Measurements from ENCODE around the gene XRCC1.
"Not testable (repeated sequence)": the region's sequence is repeated elsewhere in the genome, so short reads cannot be mapped to it uniquely, and the experiment has no call there.

The XRCC1 gene

GRCh38 chr19:43575156-43575950, at the start of gene XRCC1, which contains the start of gene PINLYP:
Gene XRCC1, minus strand, starts transcription at chr19:43575527. Its CDS starts 69 bp downstream, at chr19:43575458.
Gene PINLYP, plus strand, starts transcription at chr19:43575801. Its CDS starts 1,391 bp downstream, at chr19:43577192.
- DNase-seq (ENCODE audit: low read depth in 2 of 3, low spot score in 1 of 3): peak; percentile 94 to 96 (median 94)

GRCh38 chr19:43624933-43625332, 49.6 kb upstream of the XRCC1 start:
- DNase-seq (ENCODE audit: low read depth in 2 of 3, low spot score in 1 of 3): peak; percentile 78 to 84 (median 81)

DNA sequence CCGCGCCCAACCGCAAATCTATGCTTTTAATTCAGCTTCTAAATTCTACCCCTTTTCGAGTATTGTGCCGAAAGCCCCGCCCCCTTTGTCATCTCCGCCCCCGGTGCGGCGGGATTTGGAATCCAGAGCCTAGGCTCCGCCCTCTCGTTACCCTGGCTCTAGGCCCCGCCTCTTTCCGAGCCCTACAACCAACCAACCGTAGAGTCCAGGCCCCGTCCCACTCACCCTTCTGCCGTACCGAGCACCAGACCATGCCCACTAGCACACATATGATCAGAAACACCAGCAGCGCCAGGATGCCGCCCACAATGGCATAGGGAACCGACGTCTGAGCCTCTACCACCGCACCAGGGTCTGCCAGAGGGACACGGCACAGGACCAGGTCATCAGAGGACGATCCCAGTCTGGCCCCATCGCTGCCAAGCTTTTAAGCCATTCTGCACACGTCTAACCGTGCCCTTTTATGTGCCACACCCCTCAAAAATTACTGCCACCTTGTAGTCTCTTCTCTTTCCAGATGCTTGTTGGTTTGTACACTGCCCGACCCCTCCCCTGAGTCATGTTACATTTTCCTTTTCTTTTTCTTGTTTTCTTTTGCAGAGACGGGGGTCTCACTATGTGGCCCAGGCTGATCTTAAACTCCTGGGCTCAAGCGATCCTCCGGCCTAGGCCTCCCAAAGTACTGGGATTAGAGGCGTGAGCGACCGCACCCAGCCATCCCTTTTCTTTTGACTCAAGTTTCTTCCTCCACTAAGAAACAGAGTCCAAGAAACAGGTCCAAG, 48.8 kb upstream of the XRCC1 start:
- DNase-seq (ENCODE audit: low read depth in 2 of 3, low spot score in 1 of 3): no peak

DNA sequence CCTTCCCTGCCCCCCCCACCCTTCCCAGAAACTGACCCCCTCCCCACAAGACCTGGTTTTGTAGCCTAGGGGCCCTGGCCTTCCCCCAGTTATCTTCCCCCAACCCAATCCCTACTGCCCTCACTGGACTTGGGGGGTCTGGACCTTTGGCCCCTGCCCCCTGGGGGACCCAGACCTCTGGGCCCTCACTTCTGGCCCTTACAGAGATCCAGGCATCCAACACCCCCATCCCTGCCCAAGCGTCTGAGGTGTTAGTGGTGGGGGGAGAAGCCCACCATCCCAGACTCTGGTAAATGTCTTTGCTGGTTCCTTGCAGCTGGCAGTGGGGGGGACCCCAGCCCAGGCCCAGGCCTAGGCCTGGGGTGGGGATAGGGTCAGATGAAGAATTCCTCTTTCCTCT, 47.6 kb upstream of the XRCC1 start:
- DNase-seq (ENCODE audit: low read depth in 2 of 3, low spot score in 1 of 3): no peak

DNA sequence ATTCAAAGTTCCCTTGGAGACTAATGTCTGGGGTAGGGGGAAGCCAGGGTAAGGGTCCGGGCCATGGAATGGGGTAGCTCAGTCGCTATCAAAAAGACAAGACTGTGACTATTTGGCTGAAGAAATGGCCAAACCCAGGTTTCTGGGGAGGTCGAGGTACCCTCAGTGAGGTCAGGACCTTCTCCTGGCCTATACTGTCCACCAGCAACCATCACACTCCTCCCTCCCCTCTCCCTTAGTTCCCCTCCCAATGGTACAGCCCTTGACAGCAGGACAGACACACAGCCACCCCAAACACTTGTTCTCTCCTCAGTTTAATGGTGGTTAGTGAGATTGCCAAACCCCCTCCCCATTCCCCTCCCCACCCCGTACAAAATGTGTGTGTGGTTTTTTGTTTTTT, 46.7 kb upstream of the XRCC1 start:
- DNase-seq (ENCODE audit: low read depth in 2 of 3, low spot score in 1 of 3): no peak

- no peak for DNase-seq (ENCODE audit: low read depth in 2 of 3, low spot score in 1 of 3)
Measured at GRCh38 chr19:43620061-43621001, 45.0 kb upstream of the XRCC1 start.

DNA sequence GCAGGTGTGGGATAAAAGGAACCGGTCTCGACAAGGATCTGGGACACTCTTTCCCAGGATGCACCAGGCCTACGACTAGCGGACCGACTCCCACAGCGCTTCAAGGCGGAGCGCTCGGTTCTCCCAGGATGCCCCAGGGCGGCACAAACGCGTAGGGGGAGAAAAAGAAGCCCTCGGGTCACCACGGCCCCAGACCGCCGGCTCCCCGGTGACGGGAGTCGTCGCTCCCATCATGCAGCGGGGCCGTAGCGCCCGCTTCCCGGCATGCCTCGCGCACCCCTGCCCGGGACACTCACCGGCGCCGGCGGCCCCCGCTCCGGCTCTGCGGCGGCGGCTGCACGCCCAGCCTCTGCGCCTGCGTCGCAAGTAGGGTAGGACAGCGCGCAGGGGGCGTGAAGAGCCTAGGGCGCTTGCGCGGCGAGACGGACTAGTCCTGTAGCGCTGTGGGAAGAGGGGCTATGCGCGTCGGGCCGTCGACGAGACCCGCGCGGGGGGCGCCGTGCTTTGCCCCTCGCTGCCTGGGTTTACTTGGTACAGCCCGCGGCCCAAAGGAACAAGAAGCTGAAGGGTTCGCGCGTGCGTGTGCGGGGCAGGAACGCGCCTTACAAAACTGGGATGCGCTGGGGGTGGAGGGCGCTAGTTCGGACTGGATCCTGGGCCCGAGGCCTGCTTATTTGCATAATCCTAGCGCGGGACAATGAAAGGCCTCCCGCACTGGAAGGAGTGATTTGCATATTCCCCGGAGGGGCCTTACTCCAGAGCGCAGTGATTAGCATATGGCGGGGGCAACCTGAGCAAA, 44.1 kb upstream of the XRCC1 start, which contains the start of gene ZNF428:
Gene ZNF428, minus strand, starts transcription at position 368 of the 799 bp plus-strand sequence. CDS start 5,325 bp downstream, outside the sequence.
- peak; percentile 69 to 84 (median 81) for DNase-seq (ENCODE audit: low read depth in 2 of 3, low spot score in 1 of 3)

GRCh38 chr19:43618921-43619261, 43.6 kb upstream of the XRCC1 start:
- peak; percentile 39 to 52 (median 46) for DNase-seq (ENCODE audit: low read depth in 2 of 3, low spot score in 1 of 3)

- DNase-seq (ENCODE audit: low read depth in 2 of 3, low spot score in 1 of 3): no peak
Measured at GRCh38 chr19:43616954-43617353, 41.6 kb upstream of the XRCC1 start.

DNA sequence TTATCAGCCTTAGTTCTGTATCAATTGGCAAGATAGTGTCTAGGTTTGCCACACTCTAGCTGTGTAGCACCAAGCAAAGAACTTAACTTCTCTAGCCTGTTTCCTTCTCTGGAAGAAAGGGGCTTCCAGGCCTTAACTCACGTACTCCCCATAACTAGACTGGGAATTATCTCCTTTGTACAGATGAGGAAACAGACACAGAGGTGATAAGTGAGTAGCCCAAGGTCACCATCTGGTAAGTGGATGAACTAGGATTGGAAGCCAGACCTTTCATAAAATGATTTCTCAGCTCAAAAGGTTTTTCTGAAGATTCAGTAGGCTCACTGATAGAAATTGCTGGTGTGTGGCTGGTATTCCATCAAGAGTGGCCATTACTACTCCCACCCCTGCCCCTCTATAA, 41.0 kb upstream of the XRCC1 start:
- DNase-seq (ENCODE audit: low read depth in 2 of 3, low spot score in 1 of 3): no peak

DNA sequence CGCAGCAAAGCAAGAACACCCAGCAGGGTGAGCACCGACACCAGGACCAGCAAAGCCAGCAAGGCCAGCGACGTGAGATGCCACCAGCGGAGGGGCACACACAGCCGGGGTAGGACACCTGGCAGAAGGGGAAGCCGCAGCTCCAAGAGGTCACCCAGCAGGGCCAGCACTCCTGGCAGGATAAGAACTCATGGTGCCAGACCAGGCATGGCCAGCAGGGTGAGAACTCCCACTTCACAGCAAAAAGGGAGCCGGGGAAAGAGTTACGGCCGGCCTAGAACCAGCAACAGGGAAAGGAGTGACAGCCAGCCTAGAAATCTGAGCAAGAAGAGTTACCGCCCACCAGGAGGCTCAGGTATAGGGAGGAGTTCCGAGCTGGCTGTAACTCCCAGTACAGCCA, 37.0 kb upstream of the XRCC1 start:
- no peak for DNase-seq (ENCODE audit: low read depth in 2 of 3, low spot score in 1 of 3)

DNA sequence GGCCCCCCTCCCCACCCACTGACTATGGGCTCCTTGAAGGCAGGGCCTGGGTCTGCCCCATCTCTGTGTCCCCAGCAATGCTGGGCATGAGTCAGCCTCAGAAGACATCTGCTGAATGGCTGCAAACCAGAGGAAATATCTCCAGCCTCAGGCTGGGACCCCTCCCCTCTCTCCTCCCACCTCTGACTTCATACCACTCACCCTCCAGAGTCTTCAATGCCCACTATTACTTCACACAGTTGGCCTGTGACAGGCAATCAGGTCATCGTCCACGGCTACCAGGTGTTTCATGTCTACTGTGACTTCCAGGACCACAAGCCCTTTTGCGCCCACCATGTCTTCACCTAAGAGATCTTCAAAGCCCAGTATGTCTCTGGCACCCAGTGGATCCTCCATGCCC, 36.5 kb upstream of the XRCC1 start, which contains the start of gene SRRM5:
Gene SRRM5, plus strand, starts transcription at position 301 of the 400 bp plus-strand sequence. Its CDS starts 34 bp downstream, at position 335.
- DNase-seq (ENCODE audit: low read depth in 2 of 3, low spot score in 1 of 3): no peak

DNA sequence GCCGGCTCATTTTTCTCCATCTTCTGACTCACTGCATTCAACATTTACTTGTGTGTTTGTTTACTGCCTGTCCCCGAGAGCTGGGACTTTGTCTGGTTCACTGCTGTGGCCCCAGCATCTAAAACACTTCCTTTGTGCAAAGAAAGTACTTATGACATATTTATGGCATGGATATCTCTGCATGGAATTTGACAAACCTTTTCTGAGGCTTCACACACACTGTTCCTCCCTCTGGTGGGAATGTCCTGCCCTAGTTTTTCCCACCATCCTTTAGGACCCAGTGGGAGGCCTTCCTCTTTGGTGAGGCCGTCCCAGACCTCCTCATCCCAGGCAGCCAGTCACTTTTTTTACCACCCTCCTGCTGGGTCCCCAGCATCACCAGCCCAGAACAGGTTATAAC, 35.2 kb upstream of the XRCC1 start:
- no peak for DNase-seq (ENCODE audit: low read depth in 2 of 3, low spot score in 1 of 3)

GRCh38 chr19:43609872-43610271, 34.5 kb upstream of the XRCC1 start:
- DNase-seq (ENCODE audit: low read depth in 2 of 3, low spot score in 1 of 3): no peak

DNA sequence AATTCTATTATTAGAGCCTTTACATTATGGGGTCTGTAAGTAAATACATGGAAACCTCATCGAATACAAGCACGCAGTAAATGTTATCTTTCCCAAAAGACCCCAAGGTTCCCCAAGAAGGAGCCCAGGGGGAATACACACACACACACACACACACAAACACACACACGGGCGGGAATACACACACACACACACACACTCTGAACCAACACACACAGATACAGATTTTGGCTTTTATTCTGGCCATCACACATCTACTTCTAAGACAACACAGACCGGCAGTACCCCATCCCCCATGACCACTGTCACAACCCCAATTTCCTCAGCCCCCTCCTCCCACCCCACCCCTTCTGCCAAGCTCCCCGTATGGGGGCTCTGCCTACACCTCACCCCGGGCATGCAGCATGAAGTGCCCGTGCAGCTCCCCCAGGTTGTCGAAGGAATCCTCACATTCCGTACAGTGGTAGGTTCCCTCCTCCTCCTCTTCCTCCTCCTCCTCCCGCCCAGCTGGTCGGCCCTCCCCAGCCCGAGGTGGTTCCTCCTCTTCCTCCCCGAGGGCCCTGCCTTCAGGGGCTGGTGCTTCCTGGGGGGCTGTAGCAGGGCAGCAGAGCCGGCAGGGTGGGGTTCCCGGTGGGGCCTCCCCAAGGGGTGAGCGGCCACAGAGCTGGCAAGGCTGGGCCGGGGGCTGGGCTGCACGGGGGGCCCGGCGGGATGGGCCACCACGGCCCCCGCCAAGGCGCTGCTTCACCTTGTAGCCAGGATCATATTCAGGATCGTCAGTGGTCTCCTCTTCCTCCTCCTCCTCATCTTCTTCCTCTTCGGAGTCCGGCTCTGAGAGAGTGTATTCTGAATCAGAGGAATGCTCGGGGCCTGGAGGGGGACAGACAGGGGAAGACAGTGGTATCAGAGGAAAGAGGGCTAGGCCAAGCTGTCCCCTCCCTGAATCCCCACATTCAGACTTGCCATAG, 32.2 kb upstream of the XRCC1 start:
- no peak for DNase-seq (ENCODE audit: low read depth in 2 of 3, low spot score in 1 of 3)

GRCh38 chr19:43606569-43607229, 31.4 kb upstream of the XRCC1 start:
- DNase-seq (ENCODE audit: low read depth in 2 of 3, low spot score in 1 of 3): no peak

DNA sequence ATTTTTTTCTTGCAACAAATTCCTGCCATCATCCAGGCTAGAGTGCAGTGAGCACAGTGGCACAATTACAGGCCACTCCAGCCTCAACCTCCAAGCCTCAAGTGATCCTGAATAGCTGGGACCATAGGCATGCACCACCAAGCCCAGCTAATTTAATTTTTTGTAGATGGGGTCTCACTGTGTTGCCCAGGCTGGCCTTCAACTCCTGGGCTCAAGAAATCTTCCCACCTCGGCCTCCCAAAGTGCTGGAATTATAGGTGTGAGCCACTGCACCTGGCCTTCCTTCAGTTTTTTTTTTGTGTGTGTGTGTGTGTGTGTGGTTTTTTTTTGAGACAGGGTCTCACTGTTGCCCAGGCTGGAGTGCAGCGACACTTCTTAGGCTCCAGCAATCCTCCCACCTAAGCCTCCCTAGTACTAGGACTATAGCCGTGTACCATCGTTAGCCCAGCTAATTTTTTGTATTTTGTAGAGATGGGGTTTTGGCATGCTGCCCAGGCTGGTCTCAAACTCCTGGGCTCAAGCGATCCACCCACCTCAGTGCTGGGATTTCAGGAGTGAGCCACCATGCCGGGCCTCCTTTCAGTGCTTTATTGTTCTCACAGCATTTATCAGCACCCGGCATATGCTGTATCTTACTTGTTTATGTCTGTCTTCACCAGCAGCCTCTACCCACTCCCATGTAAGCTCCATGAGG, 30.7 kb upstream of the XRCC1 start:
- DNase-seq (ENCODE audit: low read depth in 2 of 3, low spot score in 1 of 3): no peak

- DNase-seq (ENCODE audit: low read depth in 2 of 3, low spot score in 1 of 3): not testable (repeated sequence)
Measured at GRCh38 chr19:43600326-43600725, 25.0 kb upstream of the XRCC1 start.
